ENCODE measurements around the gene GREM1.

The GREM1 gene

GRCh38 chr15:32698773-32699390 is 18.9 kb upstream of the GREM1 start:
- DNase-seq: no peak

DNA sequence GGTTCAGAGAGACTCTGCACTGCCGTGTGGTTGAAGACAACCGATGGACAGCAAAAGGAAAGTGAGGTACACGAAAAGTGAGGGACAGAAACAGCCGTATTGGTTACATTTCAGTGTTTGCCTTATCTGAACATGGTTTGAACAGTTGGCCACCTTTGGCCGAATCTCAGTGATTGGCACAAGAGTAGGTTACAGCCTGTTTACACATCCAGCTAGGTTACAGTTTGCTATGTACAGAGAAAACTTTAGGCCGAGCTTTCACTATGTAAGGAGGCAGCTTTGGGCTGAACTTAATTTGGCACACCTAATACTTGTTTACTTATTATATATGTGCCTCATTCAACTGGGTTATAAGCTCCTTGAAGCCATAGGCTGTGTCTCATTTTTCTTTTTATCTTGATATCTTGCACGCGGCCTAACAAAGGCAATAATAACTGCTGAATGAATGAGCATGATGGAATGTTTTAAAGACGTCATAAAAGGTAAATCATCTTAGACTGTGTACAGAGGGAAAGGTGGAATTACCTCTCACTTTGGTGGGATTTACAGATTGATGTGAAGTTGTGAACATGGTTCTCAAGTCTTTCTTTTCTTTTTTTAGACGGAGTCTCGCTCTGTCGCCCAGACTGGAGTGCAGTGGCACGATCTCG is 17.2 kb upstream of the GREM1 start:
- DNase-seq: no peak

GRCh38 chr15:32701863-32702262 is 15.9 kb upstream of the GREM1 start:
- no peak for DNase-seq

DNA sequence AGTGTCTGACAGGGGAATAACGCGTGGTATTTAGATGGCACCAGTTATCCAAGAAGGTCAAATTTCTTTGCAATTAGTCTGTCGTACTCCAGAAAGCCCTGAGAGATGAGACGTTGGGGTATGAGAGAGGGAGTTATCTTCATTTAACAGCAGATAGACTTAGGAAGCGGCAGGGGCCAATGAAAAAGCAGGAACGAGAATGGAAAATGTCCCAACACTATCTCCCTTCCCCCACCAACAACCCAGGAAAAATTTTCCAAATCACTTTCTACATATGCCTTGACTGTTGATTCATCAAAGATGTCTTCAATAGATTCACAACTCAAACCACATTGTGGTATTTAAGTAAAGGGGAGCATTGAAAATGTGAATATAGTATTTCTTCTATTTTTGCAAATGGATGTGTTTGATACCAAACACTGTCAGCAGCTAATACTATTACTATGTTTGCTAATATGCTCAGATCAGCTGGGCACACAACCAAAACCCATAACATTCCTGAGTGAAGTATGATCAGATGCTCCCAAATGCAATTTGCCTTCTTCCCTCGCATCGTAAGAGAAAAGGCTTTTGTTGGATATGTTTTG is 13.3 kb upstream of the GREM1 start:
- DNase-seq: no peak

GRCh38 chr15:32705446-32705845 is 12.4 kb upstream of the GREM1 start:
- DNase-seq: no peak

- no peak for DNase-seq
Observed at GRCh38 chr15:32706704-32707103, 11.1 kb upstream of the GREM1 start.

- DNase-seq: no peak
Observed at GRCh38 chr15:32707436-32707835, 10.4 kb upstream of the GREM1 start.

DNA sequence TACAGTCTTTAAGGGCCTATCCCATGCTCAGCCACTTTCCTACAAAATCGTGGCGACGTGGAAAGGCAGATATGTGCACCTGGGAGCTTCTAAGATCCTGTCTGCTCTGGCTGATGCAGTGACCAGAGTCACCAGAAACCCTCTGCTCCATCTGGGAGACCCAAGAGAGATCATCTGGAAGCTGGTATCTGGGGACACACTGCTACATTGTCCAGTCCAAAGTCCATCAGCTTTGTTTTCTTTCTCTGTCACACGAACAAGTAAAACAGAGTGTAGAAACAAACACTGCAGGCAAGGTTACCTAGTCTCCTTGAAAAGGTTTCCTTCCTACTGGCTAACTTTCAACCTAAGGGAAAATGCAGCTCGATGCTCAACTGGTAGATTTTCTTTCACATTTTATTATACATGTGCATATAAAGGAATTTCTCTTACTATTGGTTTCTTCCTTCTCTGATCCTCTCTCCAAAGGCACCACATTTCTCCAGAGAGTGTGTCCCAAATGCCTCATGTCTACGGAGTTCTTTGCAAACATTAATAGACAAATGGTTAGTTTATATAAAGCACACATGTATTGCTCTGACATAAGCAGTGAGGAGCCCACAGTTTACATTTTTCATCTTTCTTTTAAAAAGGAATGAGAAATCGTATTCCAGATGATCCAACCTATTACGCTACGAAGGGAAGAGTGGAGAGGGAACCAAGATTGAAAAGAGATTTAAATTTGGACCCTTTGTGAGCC is 8.3 kb upstream of the GREM1 start:
- DNase-seq: no peak

GRCh38 chr15:32715276-32715675 is 2.5 kb upstream of the GREM1 start:
- no peak for DNase-seq

DNA sequence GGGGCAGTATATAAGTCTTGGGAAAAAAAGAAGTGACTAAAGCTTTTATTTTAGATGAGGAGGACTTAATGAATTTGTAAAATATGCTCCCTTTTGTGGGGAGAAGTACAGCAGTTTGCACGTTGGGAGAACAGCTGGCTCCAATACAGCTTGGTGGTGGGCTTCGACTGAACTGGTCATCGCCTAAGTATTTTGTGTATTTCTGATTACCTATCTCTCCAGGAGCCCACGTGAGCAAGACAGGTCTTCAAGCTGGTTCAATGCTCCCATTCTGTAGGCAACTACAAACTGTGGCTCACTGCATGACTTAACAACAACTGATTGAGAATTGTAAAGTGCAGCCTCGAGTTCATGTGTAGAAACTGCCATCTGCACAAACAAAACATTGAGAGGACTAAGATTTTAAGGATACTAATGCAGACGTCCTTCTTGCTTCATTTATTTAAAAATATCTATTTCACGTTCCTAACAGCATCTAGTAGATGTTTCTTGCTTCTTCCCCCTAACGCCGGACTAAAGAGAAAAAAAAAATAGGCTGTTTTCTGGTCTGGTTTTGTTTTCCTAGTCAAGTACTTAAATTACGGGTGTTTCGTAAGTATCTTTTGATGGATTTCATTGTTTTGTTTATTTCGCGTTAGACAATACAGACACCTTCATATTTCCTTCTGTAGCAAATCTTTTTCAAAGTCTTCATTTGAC is 1.4 kb upstream of the GREM1 start:
- DNase-seq: no peak

GRCh38 chr15:32716915-32717425 is 834 bp upstream of the GREM1 start:
- DNase-seq: no peak

- no peak for DNase-seq
Observed at GRCh38 chr15:32718227-32718820, 520 bp downstream of the GREM1 start.

DNA sequence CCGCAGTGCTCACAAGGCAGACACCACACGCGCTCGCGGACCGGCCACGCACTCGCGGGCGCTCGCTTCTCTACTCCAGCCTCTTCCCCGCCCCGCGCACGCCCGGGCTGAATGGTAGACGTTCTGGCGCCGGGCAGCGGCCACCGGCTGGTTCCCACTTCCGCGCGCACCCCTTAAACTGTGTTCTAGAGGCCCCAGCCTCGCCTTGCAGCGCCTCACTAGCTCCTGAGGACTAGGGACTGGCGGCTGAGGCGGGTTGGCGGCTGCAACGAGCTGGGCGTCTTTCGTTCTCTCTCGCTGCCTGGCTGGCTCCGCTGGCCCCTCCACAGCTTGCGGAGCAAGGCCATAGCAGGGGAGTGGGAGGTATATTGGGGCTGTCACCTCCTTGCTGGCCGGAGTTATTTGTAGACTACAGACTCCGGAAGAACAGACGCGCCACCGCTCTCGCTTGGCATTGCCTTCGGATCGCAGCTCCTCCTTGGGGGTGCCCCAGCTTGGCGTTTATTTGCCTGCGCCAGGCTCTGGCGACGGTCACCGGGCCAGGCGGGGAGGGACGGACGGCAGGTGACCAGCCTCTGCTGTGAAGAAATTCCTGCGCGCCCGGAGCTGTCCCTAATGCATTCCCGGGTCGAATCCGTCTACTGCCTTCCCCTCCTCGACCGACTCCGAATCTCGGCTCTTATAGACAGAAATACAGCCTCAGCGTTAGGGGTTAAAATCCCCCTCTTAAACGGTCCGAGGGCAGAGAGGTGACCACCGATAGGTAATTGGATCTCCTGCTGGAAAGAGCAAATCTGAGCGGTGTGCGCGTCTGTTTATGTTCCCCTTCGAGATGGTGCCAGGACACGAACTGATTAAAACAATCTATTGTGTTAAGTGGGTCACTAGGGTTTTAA is 1.3 kb downstream of the GREM1 start:
- DNase-seq: no peak

- DNase-seq: no peak
Observed at GRCh38 chr15:32721596-32721995, 3.8 kb downstream of the GREM1 start.

DNA sequence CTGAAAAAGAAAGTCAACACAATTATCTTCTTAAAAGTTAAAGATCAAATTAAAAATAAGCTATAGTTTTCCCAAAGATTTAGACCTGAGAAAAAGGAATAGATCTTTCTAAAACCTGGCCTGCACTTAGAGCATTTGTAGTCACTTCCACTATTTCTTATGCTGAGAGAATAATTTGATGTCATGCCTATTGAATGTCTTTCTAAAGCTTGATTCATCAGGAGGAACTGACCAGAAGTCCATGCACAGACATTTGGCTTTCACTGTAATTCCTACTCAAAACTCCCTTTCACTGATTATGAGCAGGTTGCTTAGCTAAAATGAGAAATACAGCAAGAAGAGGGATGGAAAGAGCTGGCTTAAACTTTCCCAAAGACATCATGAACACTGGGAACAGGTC is 4.3 kb downstream of the GREM1 start:
- no peak for DNase-seq

GRCh38 chr15:32723171-32723948 is 5.6 kb downstream of the GREM1 start:
- DNase-seq: no peak

- no peak for DNase-seq
Observed at GRCh38 chr15:32729700-32730395, 12.0 kb downstream of the GREM1 start.

- no peak for DNase-seq
Observed at GRCh38 chr15:32730677-32731654, 13.2 kb downstream of the GREM1 start.
